ENCODE measurements around the gene CTCF. TPM values are rescaled to one million over a fixed set of nuclear protein-coding genes. Genes with fewer than 3 reads are reported as not detected.

Gene CTCF
- total RNA-seq, 2 donors from 2014 or later: 37.0 to 47.3 TPM

DNA sequence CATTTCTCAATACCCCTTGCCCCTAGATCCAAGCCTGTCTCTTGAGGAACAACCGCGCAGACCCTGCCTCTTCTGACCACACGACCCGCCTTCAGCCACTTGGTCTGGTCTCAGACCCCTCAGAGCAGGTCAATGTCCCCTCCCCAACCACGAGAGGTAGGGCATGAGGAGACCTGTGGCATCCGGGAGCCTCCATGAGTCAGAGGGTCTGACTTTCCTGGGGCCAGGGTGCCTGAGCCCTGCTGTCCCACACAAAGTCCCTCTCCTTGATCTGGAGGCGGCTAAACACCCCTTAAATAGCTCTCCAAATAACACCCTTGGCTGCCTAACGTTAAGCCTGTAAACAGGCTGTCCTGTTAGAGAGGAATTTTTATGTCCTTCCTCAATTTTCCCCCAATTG is 87.7 kb downstream of the CTCF start:
- Histone ChIP-seq H3K9me3 (no peaks in the 10 kb centered on the region), H3K36me3 (no peaks in the 10 kb centered on the region), H3K4me1 (no peaks in the 10 kb centered on the region), H3K27me3 (peaks cover 67% of the 10 kb centered on the region), H3K27ac (no peak overlapping the region), H3K9ac (ENCODE audit: low read depth in 2 of 2, low read length in 2 of 2) (no peak overlapping the region), H3K4me3 (no peak overlapping the region)
- TF ChIP-seq, protein P1, sequence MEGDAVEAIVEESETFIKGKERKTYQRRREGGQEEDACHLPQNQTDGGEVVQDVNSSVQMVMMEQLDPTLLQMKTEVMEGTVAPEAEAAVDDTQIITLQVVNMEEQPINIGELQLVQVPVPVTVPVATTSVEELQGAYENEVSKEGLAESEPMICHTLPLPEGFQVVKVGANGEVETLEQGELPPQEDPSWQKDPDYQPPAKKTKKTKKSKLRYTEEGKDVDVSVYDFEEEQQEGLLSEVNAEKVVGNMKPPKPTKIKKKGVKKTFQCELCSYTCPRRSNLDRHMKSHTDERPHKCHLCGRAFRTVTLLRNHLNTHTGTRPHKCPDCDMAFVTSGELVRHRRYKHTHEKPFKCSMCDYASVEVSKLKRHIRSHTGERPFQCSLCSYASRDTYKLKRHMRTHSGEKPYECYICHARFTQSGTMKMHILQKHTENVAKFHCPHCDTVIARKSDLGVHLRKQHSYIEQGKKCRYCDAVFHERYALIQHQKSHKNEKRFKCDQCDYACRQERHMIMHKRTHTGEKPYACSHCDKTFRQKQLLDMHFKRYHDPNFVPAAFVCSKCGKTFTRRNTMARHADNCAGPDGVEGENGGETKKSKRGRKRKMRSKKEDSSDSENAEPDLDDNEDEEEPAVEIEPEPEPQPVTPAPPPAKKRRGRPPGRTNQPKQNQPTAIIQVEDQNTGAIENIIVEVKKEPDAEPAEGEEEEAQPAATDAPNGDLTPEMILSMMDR (IDR thresholded peaks at IDR 0.05): no peak
- intact Hi-C loops (cut with DNase I): loop anchor here (10.0 kb wide), 1 partner anchor 105 kb away; no protein-coding TSS in a partner anchor
- DNase-seq: no peak

DNA sequence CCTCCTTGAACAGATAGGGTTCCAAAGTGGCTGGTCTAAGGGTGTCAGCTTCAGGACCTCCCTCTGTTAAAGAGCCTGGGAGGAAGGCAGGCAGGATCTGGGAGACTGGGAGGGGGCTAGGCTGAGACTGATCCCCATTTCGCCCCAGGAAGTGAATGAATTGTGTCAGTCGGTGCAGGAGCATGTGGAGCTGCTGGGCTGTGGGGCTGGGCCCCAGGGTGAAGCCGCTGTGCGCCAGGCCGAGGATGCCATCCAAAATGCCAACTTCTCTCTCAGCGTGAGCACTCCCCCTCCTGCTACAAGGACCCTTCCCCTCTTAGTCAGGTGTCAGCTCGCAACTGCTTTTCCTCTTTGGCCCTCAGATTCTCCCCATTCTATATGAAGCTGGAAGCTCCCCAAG is 88.7 kb downstream of the CTCF start:
- TF ChIP-seq, protein P1 (IDR thresholded peaks at IDR 0.05): no peak
- Histone ChIP-seq H3K4me1 (no peaks in the 10 kb centered on the region), H3K4me3 (no peak overlapping the region), H3K9me3 (no peaks in the 10 kb centered on the region), H3K36me3 (no peaks in the 10 kb centered on the region), H3K27me3 (peaks cover 61% of the 10 kb centered on the region), H3K27ac (no peak overlapping the region), H3K9ac (ENCODE audit: low read depth in 2 of 2, low read length in 2 of 2) (no peak overlapping the region)
- intact Hi-C loops (cut with DNase I): loop anchor here (10.0 kb wide), 1 partner anchor 106 kb away; no protein-coding TSS in a partner anchor
- DNase-seq: no peak

DNA sequence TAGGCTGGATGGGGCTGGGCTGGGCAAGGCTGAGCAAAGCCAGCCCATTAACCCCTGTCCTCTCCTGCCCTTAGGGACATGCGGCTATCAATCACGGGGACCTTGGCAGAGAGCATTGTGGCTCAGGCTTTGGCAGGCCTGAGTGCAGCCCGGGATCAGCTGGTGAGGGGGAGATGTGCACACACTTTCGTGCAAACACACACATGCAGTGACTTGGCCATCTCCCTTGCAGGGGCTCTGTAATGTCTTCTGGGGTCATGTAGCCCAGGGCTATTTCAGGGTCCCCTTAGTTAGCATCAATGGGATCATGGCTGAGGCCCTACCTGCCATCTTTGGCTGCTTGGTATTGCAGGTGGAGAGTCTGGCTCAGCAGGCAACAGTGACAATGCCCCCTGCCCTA is 89.5 kb downstream of the CTCF start:
- no peak for DNase-seq
- no peak overlapping the region for H3K4me3 ChIP-seq
- intact Hi-C loops (cut with DNase I): loop anchor here (10.0 kb wide), 1 partner anchor 107 kb away; no protein-coding TSS in a partner anchor
- H3K4me1 ChIP-seq: no peaks in the 10 kb centered on the region
- no peaks in the 10 kb centered on the region for H3K9me3 ChIP-seq
- TF ChIP-seq, protein P1 (IDR thresholded peaks at IDR 0.05): no peak
- H3K9ac ChIP-seq (ENCODE audit: low read depth in 2 of 2, low read length in 2 of 2): no peak overlapping the region
- no peaks in the 10 kb centered on the region for H3K36me3 ChIP-seq
- H3K27me3 ChIP-seq: peaks cover 61% of the 10 kb centered on the region
- H3K27ac ChIP-seq: no peak overlapping the region

DNA sequence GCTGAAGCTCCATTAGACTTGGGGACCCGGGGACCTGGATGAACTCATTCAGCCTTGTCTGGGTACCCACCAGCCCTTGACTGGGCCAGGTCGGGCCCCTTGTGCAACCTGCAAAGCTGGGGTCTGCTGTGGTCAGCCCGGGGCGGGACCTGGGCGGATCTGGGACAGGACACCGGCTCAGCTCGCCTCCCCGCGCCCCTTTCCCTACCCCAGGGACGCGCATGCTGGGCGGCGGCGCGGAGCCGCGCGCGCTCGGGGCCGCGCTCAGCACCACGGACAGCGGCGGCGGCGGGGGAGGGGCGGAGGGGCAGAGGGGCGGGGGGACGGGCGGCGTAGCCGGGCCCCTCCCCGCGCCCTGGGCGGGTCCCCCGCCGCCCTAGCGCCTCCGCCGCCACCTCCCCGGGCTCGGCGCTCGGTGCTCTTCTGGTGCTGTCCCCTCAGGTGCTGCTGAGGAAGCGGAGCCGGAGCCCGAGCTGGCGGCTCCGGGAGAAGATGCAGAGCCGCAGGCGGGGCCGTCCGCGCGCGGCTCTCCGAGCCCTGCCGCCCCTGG is 90.3 kb downstream of the CTCF start:
- Histone ChIP-seq H3K4me3 (no peak overlapping the region), H3K27me3 (peaks cover 59% of the 10 kb centered on the region), H3K9me3 (no peaks in the 10 kb centered on the region), H3K27ac (no peak overlapping the region), H3K36me3 (no peaks in the 10 kb centered on the region), H3K9ac (ENCODE audit: low read depth in 2 of 2, low read length in 2 of 2) (no peak overlapping the region), H3K4me1 (no peaks in the 10 kb centered on the region)
- intact Hi-C loops (cut with DNase I): loop anchor here (10.0 kb wide), 1 partner anchor 108 kb away; no protein-coding TSS in a partner anchor
- DNase-seq: no peak
- TF ChIP-seq, protein P1 (IDR thresholded peaks at IDR 0.05): no peak

DNA sequence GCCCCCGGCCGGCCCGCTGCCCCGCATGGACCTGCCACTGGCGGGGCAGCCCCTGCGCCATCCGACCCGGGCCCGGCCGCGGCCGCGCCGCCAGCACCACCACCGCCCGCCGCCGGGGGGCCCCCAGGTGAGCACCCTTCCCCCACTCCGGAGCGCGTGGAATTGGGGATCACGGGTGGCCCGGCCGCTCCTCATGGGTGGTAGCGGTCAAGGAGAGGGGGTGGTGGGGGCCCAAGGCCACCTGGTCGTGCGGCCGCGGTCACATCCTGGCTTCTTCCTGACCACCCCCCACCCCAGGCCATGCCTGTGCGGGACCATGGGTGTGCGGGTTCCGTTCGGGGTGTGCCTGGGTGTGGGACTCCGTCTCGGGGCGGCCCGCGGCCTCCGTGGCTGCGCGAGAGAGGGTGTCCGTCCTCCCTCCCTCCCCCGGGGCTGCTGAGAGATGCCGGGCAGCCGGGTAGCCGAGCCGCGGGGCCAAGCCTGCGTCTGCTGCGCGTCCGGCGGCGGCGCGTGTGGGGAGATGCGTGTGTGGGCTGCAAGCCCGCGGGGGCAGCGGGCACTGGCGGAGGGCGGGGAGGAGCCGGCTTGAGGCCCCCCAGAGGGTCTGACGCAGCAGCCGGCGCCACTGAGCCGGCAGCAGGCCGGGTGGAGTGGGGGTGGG is 90.9 kb downstream of the CTCF start:
- Histone ChIP-seq H3K4me1 (no peaks in the 10 kb centered on the region), H3K36me3 (no peaks in the 10 kb centered on the region), H3K27me3 (peaks cover 53% of the 10 kb centered on the region), H3K9me3 (no peaks in the 10 kb centered on the region), H3K4me3 (no peak overlapping the region), H3K9ac (ENCODE audit: low read depth in 2 of 2, low read length in 2 of 2) (no peak overlapping the region), H3K27ac (no peak overlapping the region)
- intact Hi-C loops (cut with DNase I): loop anchor here (10.0 kb wide), 1 partner anchor 108 kb away; no protein-coding TSS in a partner anchor
- DNase-seq: no peak
- TF ChIP-seq, protein P1 (IDR thresholded peaks at IDR 0.05): no peak
